ENCODE data around the gene BMP2. TPM values are rescaled to one million over a fixed set of nuclear protein-coding genes. Genes with fewer than 3 reads are reported as not detected.

BMP2 gene
- total and polyA plus RNA-seq, 2 donors from 2014 or later = 3.3 to 8.7 TPM

DNA sequence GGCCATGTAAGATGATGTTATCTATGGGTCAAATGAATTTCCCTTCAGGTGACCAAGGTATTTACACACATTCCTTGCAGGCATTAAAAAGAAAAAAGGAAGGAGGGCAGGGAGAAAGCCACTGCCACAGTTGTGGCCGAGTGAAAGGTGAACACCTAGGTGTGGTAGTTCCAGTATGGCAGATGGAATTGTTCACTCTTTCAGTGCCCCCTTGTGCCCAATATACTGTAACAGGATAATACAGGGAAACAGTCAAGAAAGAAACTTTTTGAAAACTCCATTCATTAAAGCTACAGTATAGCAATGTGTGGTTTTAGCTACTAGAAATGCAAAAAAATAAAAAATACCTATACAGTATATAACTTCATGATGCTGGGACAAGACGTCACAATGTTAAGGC, 52.1 kb downstream of the BMP2 start:
- intact Hi-C loops (cut with DNase I) = no loop called here
- no peak overlapping the region for H3K9ac ChIP-seq (ENCODE audit: low read length in 3 of 3)
- no peak overlapping the region for H3K27ac ChIP-seq (ENCODE audit: low read depth in 2 of 2, low read length in 2 of 2)
- FAIRE-seq (no peak), DNase-seq (peak in 1 of 5 donors; percentile 37)
- no peaks in the 10 kb centered on the region for H3K9me3 ChIP-seq (ENCODE audit: control insufficient read depth in 2 of 3, insufficient read depth in 1 of 3, low read length in 3 of 3)
- H3K27me3 ChIP-seq (ENCODE audit: control insufficient read depth, insufficient read depth, low read length) = no peaks in the 10 kb centered on the region
- H3K4me1 ChIP-seq (ENCODE audit: control insufficient read depth in 2 of 3, insufficient read depth in 2 of 3, low read depth in 1 of 3, low read length in 3 of 3) = no peaks in the 10 kb centered on the region
- no peaks in the 10 kb centered on the region for H3K36me3 ChIP-seq (ENCODE audit: control insufficient read depth in 2 of 3, insufficient read depth in 3 of 3, low read length in 3 of 3)
- TF ChIP-seq, protein P1, sequence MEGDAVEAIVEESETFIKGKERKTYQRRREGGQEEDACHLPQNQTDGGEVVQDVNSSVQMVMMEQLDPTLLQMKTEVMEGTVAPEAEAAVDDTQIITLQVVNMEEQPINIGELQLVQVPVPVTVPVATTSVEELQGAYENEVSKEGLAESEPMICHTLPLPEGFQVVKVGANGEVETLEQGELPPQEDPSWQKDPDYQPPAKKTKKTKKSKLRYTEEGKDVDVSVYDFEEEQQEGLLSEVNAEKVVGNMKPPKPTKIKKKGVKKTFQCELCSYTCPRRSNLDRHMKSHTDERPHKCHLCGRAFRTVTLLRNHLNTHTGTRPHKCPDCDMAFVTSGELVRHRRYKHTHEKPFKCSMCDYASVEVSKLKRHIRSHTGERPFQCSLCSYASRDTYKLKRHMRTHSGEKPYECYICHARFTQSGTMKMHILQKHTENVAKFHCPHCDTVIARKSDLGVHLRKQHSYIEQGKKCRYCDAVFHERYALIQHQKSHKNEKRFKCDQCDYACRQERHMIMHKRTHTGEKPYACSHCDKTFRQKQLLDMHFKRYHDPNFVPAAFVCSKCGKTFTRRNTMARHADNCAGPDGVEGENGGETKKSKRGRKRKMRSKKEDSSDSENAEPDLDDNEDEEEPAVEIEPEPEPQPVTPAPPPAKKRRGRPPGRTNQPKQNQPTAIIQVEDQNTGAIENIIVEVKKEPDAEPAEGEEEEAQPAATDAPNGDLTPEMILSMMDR (IDR thresholded peaks at IDR 0.05; ENCODE audit: borderline replicate concordance, extremely low read depth, insufficient read depth) = peak; percentile 31
- H3K4me3 ChIP-seq (ENCODE audit: low read length in 3 of 3) = no peak overlapping the region

DNA sequence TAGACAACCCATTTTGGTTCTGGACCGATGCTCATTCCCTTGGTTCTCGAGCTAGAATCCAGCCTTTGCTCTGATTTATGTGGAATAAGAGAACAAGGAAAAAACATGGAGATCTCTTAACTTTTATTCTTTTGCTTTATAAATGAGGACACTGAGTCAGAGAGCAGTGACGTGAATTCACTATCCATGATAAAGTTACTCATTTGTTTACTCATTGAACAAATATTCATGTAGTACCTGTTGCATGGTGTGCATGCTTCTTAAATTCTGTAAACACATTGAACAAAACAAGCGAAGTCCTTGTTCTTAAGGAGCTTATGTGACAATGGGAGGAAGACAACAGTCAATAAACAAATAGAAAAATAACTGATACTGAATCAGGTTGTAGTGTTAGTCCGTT, 56.9 kb downstream of the BMP2 start:
- TF ChIP-seq, protein P1 (IDR thresholded peaks at IDR 0.05; ENCODE audit: borderline replicate concordance, extremely low read depth, insufficient read depth) = no peak
- no peaks in the 10 kb centered on the region for H3K27me3 ChIP-seq (ENCODE audit: control insufficient read depth, insufficient read depth, low read length)
- no peak for FAIRE-seq
- intact Hi-C loops (cut with DNase I) = no loop called here
- H3K36me3 ChIP-seq (ENCODE audit: control insufficient read depth in 2 of 3, insufficient read depth in 3 of 3, low read length in 3 of 3) = no peaks in the 10 kb centered on the region
- H3K4me3 ChIP-seq (ENCODE audit: low read length in 3 of 3) = no peak overlapping the region
- H3K27ac ChIP-seq (ENCODE audit: low read depth in 2 of 2, low read length in 2 of 2) = no peak overlapping the region
- DNase-seq = no peak
- H3K9me3 ChIP-seq (ENCODE audit: control insufficient read depth in 2 of 3, insufficient read depth in 1 of 3, low read length in 3 of 3) = no peaks in the 10 kb centered on the region
- no peak overlapping the region for H3K9ac ChIP-seq (ENCODE audit: low read length in 3 of 3)
- no peaks in the 10 kb centered on the region for H3K4me1 ChIP-seq (ENCODE audit: control insufficient read depth in 2 of 3, insufficient read depth in 2 of 3, low read depth in 1 of 3, low read length in 3 of 3)

DNA sequence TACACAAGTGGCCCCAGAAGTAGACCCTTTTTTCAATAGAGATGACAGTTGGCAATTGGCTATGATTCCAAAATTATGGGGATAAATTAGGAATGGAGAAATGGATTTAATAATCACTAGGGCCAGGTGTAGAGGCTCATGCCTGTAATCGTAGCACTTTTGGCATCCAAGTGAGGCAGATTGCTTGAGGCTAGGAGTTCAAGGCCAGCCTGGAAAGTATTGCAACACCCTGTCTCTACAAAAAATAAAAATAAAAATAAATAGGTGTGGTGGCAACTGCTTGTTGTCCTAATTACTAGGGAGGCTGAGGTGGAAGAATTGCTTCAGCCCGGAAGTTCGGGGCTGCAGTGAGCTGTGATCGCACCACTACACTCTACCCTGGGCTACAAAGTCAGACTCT, 60.0 kb downstream of the BMP2 start:
- TF ChIP-seq, protein P1 (IDR thresholded peaks at IDR 0.05; ENCODE audit: borderline replicate concordance, extremely low read depth, insufficient read depth) = no peak
- no peak overlapping the region for H3K27ac ChIP-seq (ENCODE audit: low read depth in 2 of 2, low read length in 2 of 2)
- intact Hi-C loops (cut with DNase I) = no loop called here
- no peak for FAIRE-seq
- H3K27me3 ChIP-seq (ENCODE audit: control insufficient read depth, insufficient read depth, low read length) = no peaks in the 10 kb centered on the region
- no peak overlapping the region for H3K4me3 ChIP-seq (ENCODE audit: low read length in 3 of 3)
- no peak for DNase-seq
- no peaks in the 10 kb centered on the region for H3K9me3 ChIP-seq (ENCODE audit: control insufficient read depth in 2 of 3, insufficient read depth in 1 of 3, low read length in 3 of 3)
- H3K9ac ChIP-seq (ENCODE audit: low read length in 3 of 3) = no peak overlapping the region
- H3K4me1 ChIP-seq (ENCODE audit: control insufficient read depth in 2 of 3, insufficient read depth in 2 of 3, low read depth in 1 of 3, low read length in 3 of 3) = no peaks in the 10 kb centered on the region
- H3K36me3 ChIP-seq (ENCODE audit: control insufficient read depth in 2 of 3, insufficient read depth in 3 of 3, low read length in 3 of 3) = no peaks in the 10 kb centered on the region

DNA sequence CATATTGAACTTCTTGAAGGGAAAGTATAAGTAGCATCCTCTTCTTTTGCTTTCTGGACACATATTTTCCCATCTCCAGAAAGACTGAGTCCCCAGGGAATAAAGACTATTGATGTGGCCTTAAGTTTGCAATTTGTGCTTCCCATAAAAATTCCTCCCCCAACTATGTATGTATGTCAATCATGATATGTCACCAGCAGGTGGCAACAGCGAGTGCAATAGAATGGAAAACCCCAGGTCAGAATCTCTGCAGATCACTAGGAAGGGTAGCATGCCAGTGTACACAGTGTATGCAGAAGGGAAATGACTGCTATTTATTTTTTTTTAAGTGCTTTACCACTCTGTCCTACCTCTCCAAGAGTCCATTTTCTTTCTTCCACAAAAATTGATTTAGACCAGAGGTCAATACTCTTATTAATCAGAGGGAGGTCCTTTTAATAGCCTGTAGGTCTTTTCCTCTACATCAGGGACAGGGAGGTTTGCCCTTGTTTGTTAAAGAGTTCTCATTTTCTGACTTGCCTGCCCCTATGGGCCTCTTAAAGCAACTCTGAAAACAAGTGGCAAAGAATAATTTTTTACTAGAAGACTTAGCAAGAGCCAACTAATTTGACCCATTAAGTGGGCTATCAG, 61.4 kb downstream of the BMP2 start:
- Histone ChIP-seq H3K27ac (ENCODE audit: low read depth in 2 of 2, low read length in 2 of 2) (no peak overlapping the region), H3K9me3 (ENCODE audit: control insufficient read depth in 2 of 3, insufficient read depth in 1 of 3, low read length in 3 of 3) (no peaks in the 10 kb centered on the region), H3K4me3 (ENCODE audit: low read length in 3 of 3) (no peak overlapping the region), H3K4me1 (ENCODE audit: control insufficient read depth in 2 of 3, insufficient read depth in 2 of 3, low read depth in 1 of 3, low read length in 3 of 3) (no peaks in the 10 kb centered on the region), H3K9ac (ENCODE audit: low read length in 3 of 3) (no peak overlapping the region), H3K27me3 (ENCODE audit: control insufficient read depth, insufficient read depth, low read length) (no peaks in the 10 kb centered on the region), H3K36me3 (ENCODE audit: control insufficient read depth in 2 of 3, insufficient read depth in 3 of 3, low read length in 3 of 3) (no peaks in the 10 kb centered on the region)
- intact Hi-C loops (cut with DNase I) = no loop called here
- TF ChIP-seq, protein P1 (IDR thresholded peaks at IDR 0.05; ENCODE audit: borderline replicate concordance, extremely low read depth, insufficient read depth) = peak; percentile 67
- peak; percentile 8 for FAIRE-seq
- peak in 4 of 5 donors; percentile 53 to 83 (median 74) for DNase-seq

Measured in kidney (tissue), 14 donors.